ENCODE data around the gene CMPK1. TPM values are rescaled to one million over a fixed set of nuclear protein-coding genes. Genes with fewer than 3 reads are reported as not detected.

The CMPK1 gene
- total and polyA plus RNA-seq, 2 of the 4 experiments (the other 2 are of a cell fraction) = 23.1 to 31.9 TPM

DNA sequence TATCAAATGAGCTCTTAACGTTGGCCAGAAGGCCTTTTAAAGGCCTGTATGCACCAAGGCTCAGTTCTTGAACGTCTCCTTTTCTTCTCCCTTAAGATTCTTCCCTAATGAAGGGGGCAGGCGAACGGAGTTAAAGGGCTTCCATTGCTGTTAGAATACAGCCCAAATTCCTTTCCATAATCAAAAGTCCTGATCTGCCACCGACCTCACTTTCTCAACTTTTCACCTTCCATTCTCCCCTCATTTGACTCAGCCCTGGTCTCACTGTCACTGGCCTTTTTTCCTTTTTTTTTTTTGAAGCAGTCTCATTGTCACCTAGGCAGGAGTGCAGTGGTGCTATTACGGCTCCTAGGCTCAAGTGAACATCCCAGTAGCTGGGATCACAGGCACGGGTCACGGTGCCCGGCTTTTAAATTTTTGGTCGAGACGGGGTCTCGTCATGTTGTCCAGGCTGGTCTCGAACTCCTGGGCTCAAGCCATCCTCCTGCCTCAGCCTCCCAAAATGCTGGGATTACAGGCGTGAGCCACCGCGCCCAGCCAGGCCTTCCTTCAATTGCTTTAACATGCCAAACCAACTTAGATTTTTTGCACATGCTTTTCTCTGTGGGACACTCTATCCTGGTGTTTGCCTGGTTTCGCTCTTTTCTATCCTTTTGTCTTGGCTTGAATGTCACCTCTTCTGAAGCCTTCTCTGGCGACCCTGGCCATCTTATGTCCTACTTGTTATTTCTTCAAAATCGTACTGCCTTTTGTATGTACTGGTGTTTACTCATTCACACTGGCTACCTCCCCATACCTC, 612 bp upstream of the CMPK1 start:
- no TSS peak for BruUV-seq (replicated peaks)
- CTCF ChIA-PET = interaction anchor here (1.0 kb wide), 1 partner anchor 15 kb away, joined by 3 read pairs; no protein-coding TSS in a partner anchor
- in situ Hi-C loops (cut with MboI; ENCODE audit: low sequenced_read_pairs) = no loop called here

More for the DNA sequence above, 612 bp upstream of the CMPK1 start:
- 52% methylated on average over 17 of the region's 19 CpGs; no CpG with 5 or more reads in 1 of the 2 experiments for WGBS, 2 experiments (ENCODE audit: extremely low coverage in 2 of 2, insufficient read length in 1 of 2)
- Histone ChIP-seq H3K27ac (ENCODE audit: insufficient read depth, low read length) (peak overlapping the region; percentile 80), H2BK120ac (ENCODE audit: low read depth, low read length) (peak overlapping the region; percentile 39), H2BK15ac (ENCODE audit: low read depth, low read length) (0 out of 3 replicates have a peak overlapping the region, but pooled peaks have one; percentile 0), H2AFZ (replicated peaks; ENCODE audit: low read length, poor library complexity) (peak overlapping the region; percentile 99), H4K8ac (ENCODE audit: low read depth in 2 of 2, low read length in 2 of 2) (peak overlapping the region; percentile 23 to 84), H3K14ac (replicated peaks; ENCODE audit: low read depth, low read length) (peak overlapping the region; percentile 62), H3K4ac (ENCODE audit: low read depth, low read length) (peak overlapping the region; percentile 79), H3K9ac (ENCODE audit: low read depth, low read length) (peak overlapping the region; percentile 80), H3K56ac (ENCODE audit: extremely low read depth, insufficient read depth, low read length) (peak overlapping the region; percentile 49), H4K20me1 (ENCODE audit: insufficient read depth, low read length) (peaks cover 3% of the 10 kb centered on the region), H3K36me3 (ENCODE audit: control insufficient read depth, insufficient read depth, low read length) (no peaks in the 10 kb centered on the region), H2AK9ac (replicated peaks; ENCODE audit: low read depth, low read length, poor library complexity) (peak overlapping the region; percentile 77), H3K23ac (ENCODE audit: low read depth, low read length) (peak overlapping the region; percentile 83), H2AK5ac (ENCODE audit: low read depth, low read length) (peak overlapping the region; percentile 47; the same call in 1 of the 2 replicates), H3K4me2 (ENCODE audit: low read depth, low read length) (peak overlapping the region; percentile 75), H3K4me3 (ENCODE audit: insufficient read depth, low read depth, low read length) (peak overlapping the region; percentile 86), H3K4me1 (ENCODE audit: control insufficient read depth, insufficient read depth, low read length) (peaks cover 6% of the 10 kb centered on the region), H3K27me3 (ENCODE audit: control insufficient read depth, insufficient read depth, low read length) (no peaks in the 10 kb centered on the region), H3K9me3 (ENCODE audit: control insufficient read depth, insufficient read depth, low read length) (no peaks in the 10 kb centered on the region), H3K9me1 (ENCODE audit: insufficient read depth, low read length) (peaks cover 10% of the 10 kb centered on the region), H4K91ac (ENCODE audit: insufficient read depth, low read depth, low read length) (peak overlapping the region; percentile 49), H4K5ac (ENCODE audit: low read depth, low read length) (peak overlapping the region; percentile 58), H3K18ac (ENCODE audit: low read depth, low read length) (peak overlapping the region; percentile 16; the same call in 1 of the 2 replicates), H2BK5ac (ENCODE audit: low read depth, low read length, poor library complexity, severe bottlenecking) (peak overlapping the region; percentile 77), H2BK20ac (ENCODE audit: low read depth, low read length) (no peak overlapping the region), H3K79me1 (ENCODE audit: low read depth in 1 of 2, low read length in 2 of 2) (peaks cover 0 to 21% of the 10 kb centered on the region in 2 experiments; a peak in 3 of 4 replicates)
- dilution Hi-C loops (cut with HindIII; ENCODE audit: low sequenced_read_pairs, unreplicated experiment) = no loop called here
- no peak for TF ChIP-seq RCOR1 (IDR thresholded peaks at IDR 0.05; ENCODE audit: insufficient replicate concordance, low read length)
- no peak for TF ChIP-seq CHD1 (IDR thresholded peaks at IDR 0.05; ENCODE audit: low read depth, low read length)
- TF ChIP-seq FOS (IDR thresholded peaks at IDR 0.05; ENCODE audit: low read depth, low read length) = no peak
- no peak for TF ChIP-seq SMC3 (IDR thresholded peaks at IDR 0.05; ENCODE audit: low read depth, low read length)
- TF ChIP-seq MXI1 (IDR thresholded peaks at IDR 0.05; ENCODE audit: borderline replicate concordance, low read depth, low read length) = no peak
- no peak for TF ChIP-seq MAZ (IDR thresholded peaks at IDR 0.05; ENCODE audit: borderline replicate concordance, low read depth, low read length)
- no peak for TF ChIP-seq RAD21 (IDR thresholded peaks at IDR 0.05; ENCODE audit: low read length)
- no peak for TF ChIP-seq BHLHE40 (IDR thresholded peaks at IDR 0.05; ENCODE audit: low read depth, low read length)
- intact Hi-C loops (cut with micrococcal nuclease) = loop anchor here (1.0 to 10.0 kb wide), 5 partner anchors 19 to 156 kb away; partner anchors contain the start of genes FOXD2, PDZK1IP1 and STIL
- POLR2A ChIA-PET (ENCODE audit: unreplicated experiment) = interaction anchor here (0.6 to 1.5 kb wide), 3 partner anchors 9 to 80 kb away, joined by 4 to 5 read pairs (median 4); partner anchors contain the start of gene STIL
- DNase-seq (no peak), ATAC-seq (ENCODE audit: low read depth) (no peak; the same call in 1 of the 2 replicates)
